Upper lobe of left lung (tissue), 6 donors: ENCODE results near the gene WBP1L. TPM values are rescaled to one million over a fixed set of nuclear protein-coding genes. Genes with fewer than 3 reads are reported as not detected.
"Not testable (repeated sequence)": the region's sequence is repeated elsewhere in the genome, so short reads cannot be mapped to it uniquely, and the experiment has no call there.

Source experiments
- ATAC-seq, 2 donors: fragments of 200-7000 bp; cut with Tn5 transposase; one replicate each; pipeline ENCODE4 v1.9.1; 2022; ENCODE audit warnings: mild to moderate bottlenecking in 2 of 2, moderate library complexity in 2 of 2; ENCODE audit not compliant: low FRiP score in 2 of 2
- DNase-seq, 2 donors: peaks; one replicate each; pipeline ENCODE4 v3.0.0-alpha.2; 2019 to 2020
- H3K27ac ChIP-seq, 4 donors: fragments of 200-600 bp; sonication (generic); one replicate each; pipeline ENCODE4 v1.5.1; 2016 to 2019
- H3K27me3 ChIP-seq, 4 donors: fragments of 200-600 bp; sonication (generic); one replicate each; pipeline ENCODE4 v1.5.1; 2017 to 2019
- H3K36me3 ChIP-seq, 4 donors: fragments of 200-600 bp; sonication (generic); one replicate each; pipeline ENCODE4 v1.5.1; 2016 to 2019
- H3K4me1 ChIP-seq, 4 donors: fragments of 200-600 bp; sonication (generic); one replicate each; pipeline ENCODE4 v1.5.1; 2018 to 2019
- H3K4me3 ChIP-seq, 4 donors: fragments of 200-600 bp; sonication (generic); one replicate each; pipeline ENCODE4 v1.5.1; 2017 to 2019; ENCODE audit warnings: mild to moderate bottlenecking in 2 of 4, moderate library complexity in 1 of 4
- H3K9me3 ChIP-seq, 4 donors: fragments of 200-600 bp; sonication (generic); one replicate each; pipeline ENCODE4 v1.5.1; 2018 to 2019
- CTCF ChIP-seq, 6 experiments: fragments of 450-650 bp in 4 of 6; fragments of 200-600 bp in 2 of 6; sonication (generic) in 2 of 6; IDR thresholded peaks; one replicate each; pipeline ENCODE4 v1.5.1; 2016 to 2019; ENCODE audit warnings: antibody characterized with exemption in 6 of 6
- EP300 ChIP-seq, 4 donors: sonication (generic); formaldehyde crosslinking; IDR thresholded peaks; one replicate each; pipeline ENCODE4 v1.5.1; 2017; ENCODE audit warnings: antibody characterized with exemption in 4 of 4, control low read depth in 2 of 4
- POLR2A ChIP-seq, 4 donors: fragments of 450-650 bp; IDR thresholded peaks; one replicate each; pipeline ENCODE4 v1.5.1; 2016 to 2017; ENCODE audit warnings: antibody characterized with exemption in 4 of 4, mild to moderate bottlenecking in 2 of 4
- POLR2AphosphoS5 ChIP-seq, 2 donors: sonication (generic); formaldehyde crosslinking; IDR thresholded peaks; one replicate each; pipeline ENCODE4 v1.5.1; 2017; ENCODE audit warnings: antibody characterized with exemption in 2 of 2
- WGBS, 2 donors: methylation state at CpG; one replicate each; pipeline ENCODE4 v1.1.5; 2017 to 2018; 5-methylcytosine and 5-hydroxymethylcytosine counted together
- total RNA-seq, 6 donors: library from RNA; depleted of rRNA in 4 of 6; stranded (reverse); fragments of >200 nt in 4 of 6; gene quantifications; one replicate each; pipeline versions ENCODE4 v1.1.0 to v1.2.1, GENCODE V29; 2016 to 2021
- donor health status: DM: no; HTN: no; CAD: no; lungs with moderate emphysema.
- donor health status: DM: no; HTN: yes; CAD: no; lungs with severe emphysema.

The WBP1L gene
- total RNA-seq, 6 donors from 2014 or later, result 41.7 to 76.6 (median 54.7) TPM

GRCh38 chr10:102819054-102819453, 75.3 kb downstream of the WBP1L start:
- H3K36me3 ChIP-seq, result peaks cover 0 to 11% (median 5%) of the 10 kb centered on the region in 4 donors
- WGBS, 2 donors, result 35 to 62% methylated on average over 6 of the region's 6 CpGs
- peak in 1 of 2 donors; percentile 71 for DNase-seq
- ATAC-seq, result peak in 1 of 2 donors; percentile 62
- TF ChIP-seq POLR2AphosphoS5 (IDR thresholded peaks at IDR 0.05) (peak in 1 of 2 donors; percentile 52), EP300 (IDR thresholded peaks at IDR 0.05) (no peak)
- peaks cover 26 to 44% (median 27%) of the 10 kb centered on the region in 4 donors for H3K4me1 ChIP-seq
- no peaks in the 10 kb centered on the region for H3K27me3 ChIP-seq
- H3K4me3 ChIP-seq, result no peak overlapping the region
- peak overlapping the region; percentile 61 to 91 (median 69) for H3K27ac ChIP-seq
- H3K9me3 ChIP-seq, result no peaks in the 10 kb centered on the region

- Histone ChIP-seq H3K27ac (peak overlapping the region in 2 of 4 donors; percentile 17 to 61), H3K4me1 (peaks cover 19 to 34% (median 20%) of the 10 kb centered on the region in 4 donors)
- not testable (repeated sequence) for H3K4me3 ChIP-seq, H3K27me3 ChIP-seq, H3K9me3 ChIP-seq, ATAC-seq, DNase-seq, H3K36me3 ChIP-seq
- 96 to 98% methylated on average over 5 of the region's 5 CpGs for WGBS, 2 donors
Observed at GRCh38 chr10:102820008-102820407, 76.3 kb downstream of the WBP1L start.

GRCh38 chr10:102822222-102822621, 78.5 kb downstream of the WBP1L start:
- Histone ChIP-seq H3K36me3 (no peaks in the 10 kb centered on the region), H3K9me3 (no peaks in the 10 kb centered on the region), H3K4me1 (peaks cover 0 to 12% (median 0%) of the 10 kb centered on the region in 4 donors), H3K4me3 (no peak overlapping the region), H3K27me3 (no peaks in the 10 kb centered on the region), H3K27ac (no peak overlapping the region)
- ATAC-seq, result no peak
- no peak for TF ChIP-seq CTCF (IDR thresholded peaks at IDR 0.05)
- no peak for TF ChIP-seq POLR2A (IDR thresholded peaks at IDR 0.05)
- no peak for TF ChIP-seq POLR2AphosphoS5 (IDR thresholded peaks at IDR 0.05)
- no peak for TF ChIP-seq EP300 (IDR thresholded peaks at IDR 0.05)
- no peak for DNase-seq
- 94 to 97% methylated on average over 12 of the region's 12 CpGs for WGBS, 2 donors

GRCh38 chr10:102824664-102825063, 80.9 kb downstream of the WBP1L start:
- Histone ChIP-seq H3K27ac (no peak overlapping the region), H3K9me3 (no peaks in the 10 kb centered on the region), H3K4me1 (peaks cover 0 to under 1% (median 0%) of the 10 kb centered on the region in 4 donors), H3K4me3 (no peak overlapping the region), H3K27me3 (no peaks in the 10 kb centered on the region), H3K36me3 (no peaks in the 10 kb centered on the region)
- no peak for ATAC-seq
- no peak for DNase-seq
- TF ChIP-seq EP300 (IDR thresholded peaks at IDR 0.05) (no peak), POLR2AphosphoS5 (IDR thresholded peaks at IDR 0.05) (no peak), POLR2A (IDR thresholded peaks at IDR 0.05) (no peak), CTCF (IDR thresholded peaks at IDR 0.05) (no peak)
- 90 to 100% methylated on average over 4 of the region's 4 CpGs for WGBS, 2 donors

- WGBS, 2 donors, result 86% methylated on average over 7 to 9 of the region's 9 CpGs
- TF ChIP-seq CTCF (IDR thresholded peaks at IDR 0.05) (no peak), POLR2AphosphoS5 (IDR thresholded peaks at IDR 0.05) (no peak), EP300 (IDR thresholded peaks at IDR 0.05) (no peak), POLR2A (IDR thresholded peaks at IDR 0.05) (no peak)
Observed at GRCh38 chr10:102826148-102826796, 82.5 kb downstream of the WBP1L start.

GRCh38 chr10:102827597-102827975, 83.8 kb downstream of the WBP1L start:
- Histone ChIP-seq H3K9me3 (no peaks in the 10 kb centered on the region), H3K36me3 (no peaks in the 10 kb centered on the region), H3K27ac (no peak overlapping the region), H3K27me3 (no peaks in the 10 kb centered on the region), H3K4me3 (no peak overlapping the region), H3K4me1 (no peaks in the 10 kb centered on the region)
- TF ChIP-seq POLR2A (IDR thresholded peaks at IDR 0.05), result no peak
- TF ChIP-seq POLR2AphosphoS5 (IDR thresholded peaks at IDR 0.05), result no peak
- no peak for TF ChIP-seq EP300 (IDR thresholded peaks at IDR 0.05)
- no peak for TF ChIP-seq CTCF (IDR thresholded peaks at IDR 0.05)
- 87% methylated on average over 5 of the region's 5 CpGs for WGBS, 2 donors
- no peak for DNase-seq
- ATAC-seq, result no peak

More at GRCh38 chr10:102826148-102826796, 82.5 kb downstream of the WBP1L start:
- Histone ChIP-seq H3K9me3 (no peaks in the 10 kb centered on the region), H3K36me3 (no peaks in the 10 kb centered on the region), H3K4me1 (no peaks in the 10 kb centered on the region), H3K4me3 (no peak overlapping the region), H3K27ac (no peak overlapping the region), H3K27me3 (no peaks in the 10 kb centered on the region)
- ATAC-seq (no peak), DNase-seq (no peak)
